ENCODE results near the gene LRRC7. TPM values are rescaled to one million over a fixed set of nuclear protein-coding genes. Genes with fewer than 3 reads are reported as not detected.
A peak's percentile ranks its signal among the peaks of the same experiment; 100 is the strongest.

The LRRC7 gene
- total RNA-seq, 5 donors from 2014 or later (not counting 1 experiment from before 2014, with no cell fraction given), result 0.13 to 4.0 (median 0.54) TPM

GRCh38 chr1:69611316-69611715, 43.6 kb downstream of the LRRC7 start:
- ChIA-PET POLR2A (no interaction called here), CTCF (no interaction called here)
- ATAC-seq (replicated peaks in 1 of 4) (no peak), DNase-seq (no peak)
- Mint-ChIP-seq H3K36me3 (no peaks in the 10 kb centered on the region), H3K27me3 (no peaks in the 10 kb centered on the region), H3K4me1 (peaks cover 0 to 2% (median 0%) of the 10 kb centered on the region in 3 donors), H3K4me3 (no peak overlapping the region), H3K9me3 (peaks cover 0 to 5% (median 3%) of the 10 kb centered on the region in 3 donors), H3K27ac (no peak overlapping the region)
- no peaks in the 10 kb centered on the region for H3K4me1 ChIP-seq (ENCODE audit: control insufficient read depth in 1 of 2, extremely low read depth in 1 of 2, insufficient read depth in 2 of 2, low read length in 2 of 2)
- H3K4me3 ChIP-seq (ENCODE audit: control insufficient read depth in 1 of 2, extremely low read depth in 1 of 2, low read length in 1 of 2), result no peak overlapping the region
- H3K27ac ChIP-seq (ENCODE audit: low read length), result no peak overlapping the region
- no peaks in the 10 kb centered on the region for H3K36me3 ChIP-seq (ENCODE audit: control insufficient read depth in 2 of 2, extremely low read depth in 1 of 2, insufficient read depth in 1 of 2, low read length in 1 of 2)
- H3K27me3 ChIP-seq (replicated peaks in 1 of 2; ENCODE audit: control insufficient read depth in 2 of 2, extremely low read depth in 1 of 2, insufficient read depth in 2 of 2, low read length in 1 of 2), result no peaks in the 10 kb centered on the region
- no CpG with 5 or more reads among the region's 3 CpGs for WGBS (ENCODE audit: insufficient coverage)
- no peaks in the 10 kb centered on the region for H3K9me3 ChIP-seq

GRCh38 chr1:69613414-69613813, 45.7 kb downstream of the LRRC7 start:
- ATAC-seq (replicated peaks in 1 of 4) (no peak), DNase-seq (no peak)
- no peaks in the 10 kb centered on the region for H3K27me3 ChIP-seq (replicated peaks in 1 of 2; ENCODE audit: control insufficient read depth in 2 of 2, extremely low read depth in 1 of 2, insufficient read depth in 2 of 2, low read length in 1 of 2)
- H3K4me1 Mint-ChIP-seq, result peaks cover 0 to 2% (median 0%) of the 10 kb centered on the region in 3 donors
- no peaks in the 10 kb centered on the region for H3K36me3 ChIP-seq (ENCODE audit: control insufficient read depth in 2 of 2, extremely low read depth in 1 of 2, insufficient read depth in 1 of 2, low read length in 1 of 2)
- H3K4me3 Mint-ChIP-seq, result no peak overlapping the region
- no peak overlapping the region for H3K27ac ChIP-seq (ENCODE audit: low read length)
- WGBS (ENCODE audit: insufficient coverage), result no CpG with 5 or more reads among the region's 3 CpGs
- H3K4me3 ChIP-seq (ENCODE audit: control insufficient read depth in 1 of 2, extremely low read depth in 1 of 2, low read length in 1 of 2), result no peak overlapping the region
- no peaks in the 10 kb centered on the region for H3K36me3 Mint-ChIP-seq
- no peaks in the 10 kb centered on the region for H3K4me1 ChIP-seq (ENCODE audit: control insufficient read depth in 1 of 2, extremely low read depth in 1 of 2, insufficient read depth in 2 of 2, low read length in 2 of 2)
- no peaks in the 10 kb centered on the region for H3K9me3 ChIP-seq
- POLR2A ChIA-PET, result interaction anchor here in 1 of 2 donors (0.6 kb wide), 1 partner anchor 1340 kb away, joined by 6 read pairs; no protein-coding TSS in a partner anchor
- CTCF ChIA-PET, result no interaction called here
- no peaks in the 10 kb centered on the region for H3K27me3 Mint-ChIP-seq
- no peak overlapping the region for H3K27ac Mint-ChIP-seq
- H3K9me3 Mint-ChIP-seq, result peaks cover 3 to 11% (median 5%) of the 10 kb centered on the region in 3 donors

- Histone ChIP-seq H3K27me3 (replicated peaks in 1 of 2; ENCODE audit: control insufficient read depth in 2 of 2, extremely low read depth in 1 of 2, insufficient read depth in 2 of 2, low read length in 1 of 2) (no peaks in the 10 kb centered on the region), H3K4me3 (ENCODE audit: control insufficient read depth in 1 of 2, extremely low read depth in 1 of 2, low read length in 1 of 2) (no peak overlapping the region), H3K27ac (ENCODE audit: low read length) (no peak overlapping the region), H3K36me3 (ENCODE audit: control insufficient read depth in 2 of 2, extremely low read depth in 1 of 2, insufficient read depth in 1 of 2, low read length in 1 of 2) (no peaks in the 10 kb centered on the region), H3K4me1 (ENCODE audit: control insufficient read depth in 1 of 2, extremely low read depth in 1 of 2, insufficient read depth in 2 of 2, low read length in 2 of 2) (no peaks in the 10 kb centered on the region), H3K9me3 (no peaks in the 10 kb centered on the region)
- DNase-seq (no peak), ATAC-seq (replicated peaks in 1 of 4) (no peak)
- Mint-ChIP-seq H3K27ac (no peak overlapping the region), H3K36me3 (no peaks in the 10 kb centered on the region), H3K4me1 (no peaks in the 10 kb centered on the region), H3K9me3 (peaks cover 3 to 7% (median 5%) of the 10 kb centered on the region in 3 donors), H3K27me3 (no peaks in the 10 kb centered on the region), H3K4me3 (no peak overlapping the region)
- POLR2A ChIA-PET, result no interaction called here
- CTCF ChIA-PET, result no interaction called here
- no CpG with 5 or more reads among the region's 1 CpG for WGBS (ENCODE audit: insufficient coverage)
Measured at GRCh38 chr1:69638673-69639072, 71.0 kb downstream of the LRRC7 start.

- ChIA-PET CTCF (no interaction called here), POLR2A (no interaction called here)
- Mint-ChIP-seq H3K9me3 (peaks cover 4 to 5% (median 5%) of the 10 kb centered on the region in 3 donors), H3K36me3 (no peaks in the 10 kb centered on the region), H3K27me3 (no peaks in the 10 kb centered on the region), H3K27ac (no peak overlapping the region), H3K4me1 (no peaks in the 10 kb centered on the region), H3K4me3 (no peak overlapping the region)
- ATAC-seq (replicated peaks in 1 of 4), result no peak
- DNase-seq, result no peak
- no peak overlapping the region for H3K27ac ChIP-seq (ENCODE audit: low read length)
- no peaks in the 10 kb centered on the region for H3K9me3 ChIP-seq
- no peaks in the 10 kb centered on the region for H3K27me3 ChIP-seq (replicated peaks in 1 of 2; ENCODE audit: control insufficient read depth in 2 of 2, extremely low read depth in 1 of 2, insufficient read depth in 2 of 2, low read length in 1 of 2)
- H3K36me3 ChIP-seq (ENCODE audit: control insufficient read depth in 2 of 2, extremely low read depth in 1 of 2, insufficient read depth in 1 of 2, low read length in 1 of 2), result no peaks in the 10 kb centered on the region
- no peaks in the 10 kb centered on the region for H3K4me1 ChIP-seq (ENCODE audit: control insufficient read depth in 1 of 2, extremely low read depth in 1 of 2, insufficient read depth in 2 of 2, low read length in 2 of 2)
- H3K4me3 ChIP-seq (ENCODE audit: control insufficient read depth in 1 of 2, extremely low read depth in 1 of 2, low read length in 1 of 2), result no peak overlapping the region
Measured at GRCh38 chr1:69639159-69639558, 71.4 kb downstream of the LRRC7 start.

GRCh38 chr1:69643266-69643665, 75.5 kb downstream of the LRRC7 start:
- no peaks in the 10 kb centered on the region for H3K27me3 Mint-ChIP-seq
- Histone ChIP-seq H3K27me3 (replicated peaks in 1 of 2; ENCODE audit: control insufficient read depth in 2 of 2, extremely low read depth in 1 of 2, insufficient read depth in 2 of 2, low read length in 1 of 2) (no peaks in the 10 kb centered on the region), H3K4me3 (ENCODE audit: control insufficient read depth in 1 of 2, extremely low read depth in 1 of 2, low read length in 1 of 2) (no peak overlapping the region), H3K9me3 (no peaks in the 10 kb centered on the region), H3K36me3 (ENCODE audit: control insufficient read depth in 2 of 2, extremely low read depth in 1 of 2, insufficient read depth in 1 of 2, low read length in 1 of 2) (no peaks in the 10 kb centered on the region), H3K27ac (ENCODE audit: low read length) (no peak overlapping the region), H3K4me1 (ENCODE audit: control insufficient read depth in 1 of 2, extremely low read depth in 1 of 2, insufficient read depth in 2 of 2, low read length in 2 of 2) (no peaks in the 10 kb centered on the region)
- no peak overlapping the region for H3K4me3 Mint-ChIP-seq
- H3K9me3 Mint-ChIP-seq, result peaks cover 4 to 5% (median 4%) of the 10 kb centered on the region in 3 donors
- no peak overlapping the region for H3K27ac Mint-ChIP-seq
- CTCF ChIA-PET, result no interaction called here
- no peaks in the 10 kb centered on the region for H3K4me1 Mint-ChIP-seq
- POLR2A ChIA-PET, result no interaction called here
- no peaks in the 10 kb centered on the region for H3K36me3 Mint-ChIP-seq
- ATAC-seq (replicated peaks in 1 of 4), result no peak
- no peak for DNase-seq

GRCh38 chr1:69645477-69645876, 77.8 kb downstream of the LRRC7 start:
- H3K36me3 ChIP-seq (ENCODE audit: control insufficient read depth in 2 of 2, extremely low read depth in 1 of 2, insufficient read depth in 1 of 2, low read length in 1 of 2), result no peaks in the 10 kb centered on the region
- POLR2A ChIA-PET, result no interaction called here
- DNase-seq (no peak), ATAC-seq (replicated peaks in 1 of 4) (no peak)
- no peak overlapping the region for H3K4me3 Mint-ChIP-seq
- H3K4me3 ChIP-seq (ENCODE audit: control insufficient read depth in 1 of 2, extremely low read depth in 1 of 2, low read length in 1 of 2), result no peak overlapping the region
- no peaks in the 10 kb centered on the region for H3K27me3 Mint-ChIP-seq
- no peaks in the 10 kb centered on the region for H3K9me3 ChIP-seq
- no peaks in the 10 kb centered on the region for H3K27me3 ChIP-seq (replicated peaks in 1 of 2; ENCODE audit: control insufficient read depth in 2 of 2, extremely low read depth in 1 of 2, insufficient read depth in 2 of 2, low read length in 1 of 2)
- CTCF ChIA-PET, result no interaction called here
- no peak overlapping the region for H3K27ac Mint-ChIP-seq
- peaks cover 0 to 2% (median 0%) of the 10 kb centered on the region in 3 donors for H3K4me1 Mint-ChIP-seq
- no CpG with 5 or more reads among the region's 1 CpG for WGBS (ENCODE audit: insufficient coverage)
- H3K4me1 ChIP-seq (ENCODE audit: control insufficient read depth in 1 of 2, extremely low read depth in 1 of 2, insufficient read depth in 2 of 2, low read length in 2 of 2), result peaks cover 0 to 2% of the 10 kb centered on the region in 2 experiments
- peaks cover 4 to 9% (median 5%) of the 10 kb centered on the region in 3 donors for H3K9me3 Mint-ChIP-seq
- no peaks in the 10 kb centered on the region for H3K36me3 Mint-ChIP-seq
- no peak overlapping the region for H3K27ac ChIP-seq (ENCODE audit: low read length)

GRCh38 chr1:69648486-69648885, 80.8 kb downstream of the LRRC7 start:
- Mint-ChIP-seq H3K27me3 (no peaks in the 10 kb centered on the region), H3K4me3 (no peak overlapping the region), H3K27ac (peak overlapping the region in 1 of 2 donors; percentile 6), H3K36me3 (no peaks in the 10 kb centered on the region), H3K4me1 (peaks cover 0 to 2% (median 0%) of the 10 kb centered on the region in 3 donors), H3K9me3 (peaks cover 0 to 10% (median 0%) of the 10 kb centered on the region in 3 donors)
- Histone ChIP-seq H3K36me3 (ENCODE audit: control insufficient read depth in 2 of 2, extremely low read depth in 1 of 2, insufficient read depth in 1 of 2, low read length in 1 of 2) (no peaks in the 10 kb centered on the region), H3K9me3 (no peaks in the 10 kb centered on the region), H3K27ac (ENCODE audit: low read length) (no peak overlapping the region), H3K4me3 (ENCODE audit: control insufficient read depth in 1 of 2, extremely low read depth in 1 of 2, low read length in 1 of 2) (no peak overlapping the region), H3K27me3 (replicated peaks in 1 of 2; ENCODE audit: control insufficient read depth in 2 of 2, extremely low read depth in 1 of 2, insufficient read depth in 2 of 2, low read length in 1 of 2) (no peaks in the 10 kb centered on the region), H3K4me1 (ENCODE audit: control insufficient read depth in 1 of 2, extremely low read depth in 1 of 2, insufficient read depth in 2 of 2, low read length in 2 of 2) (peaks cover 0 to 2% of the 10 kb centered on the region in 2 experiments)
- ChIA-PET POLR2A (no interaction called here), CTCF (no interaction called here)
- ATAC-seq (replicated peaks in 1 of 4), result peak in 3 of 4 experiments; percentile 48 to 96 (median 60)
- DNase-seq, result peak in 6 of 35 experiments; percentile 0 to 33 (median 4)

All from T-cell (primary cell).